Left lobe of liver (tissue), 2 donors: Measurements from ENCODE around the gene MCAM. TPM values are rescaled to one million over a fixed set of nuclear protein-coding genes. Genes with fewer than 3 reads are reported as not detected.
A peak's percentile ranks its signal among the peaks of the same experiment; 100 is the strongest.

Experiments
- ATAC-seq: fragments of 200-7000 bp; cut with Tn5 transposase; one replicate; pipeline ENCODE4 v1.9.1; 2020; ENCODE audit warnings: mild to moderate bottlenecking, moderate library complexity
- DNase-seq: peaks from one replicate; pipeline ENCODE4 v3.0.0-alpha.2; 2020; ENCODE audit warnings: low spot score
- total RNA-seq: library from RNA; stranded (reverse); gene quantifications from one replicate; pipeline ENCODE4 v1.2.1, GENCODE V29; 2021
- donor health status: DM: no; HTN: no; CAD: no; lungs with moderate emphysema.
- donor health status: DM: no; HTN: yes; CAD: no.

Gene MCAM
- total RNA-seq, 1 donor from 2014 or later = 1.5 TPM

- ATAC-seq = no peak
- DNase-seq = no peak
Measured at GRCh38 chr11:119309953-119310681, 6.8 kb downstream of the MCAM start.

- DNase-seq (no peak), ATAC-seq (no peak)
Measured at GRCh38 chr11:119309411-119309810, 7.5 kb downstream of the MCAM start.

GRCh38 chr11:119307974-119308373, 9.0 kb downstream of the MCAM start:
- no peak for DNase-seq

GRCh38 chr11:119307219-119307618, 9.7 kb downstream of the MCAM start:
- DNase-seq (no peak), ATAC-seq (peak; percentile 39)

More at GRCh38 chr11:119307974-119308373, 9.0 kb downstream of the MCAM start:
- no peak for ATAC-seq

GRCh38 chr11:119306373-119306890, 10.5 kb downstream of the MCAM start:
- ATAC-seq (peak; percentile 56), DNase-seq (no peak)

GRCh38 chr11:119305556-119306372, 11.2 kb downstream of the MCAM start:
- ATAC-seq (no peak), DNase-seq (no peak)

GRCh38 chr11:119303227-119303718, 13.7 kb downstream of the MCAM start:
- DNase-seq = no peak
- ATAC-seq = peak; percentile 41

GRCh38 chr11:119300198-119300964, 16.5 kb downstream of the MCAM start:
- ATAC-seq (no peak), DNase-seq (no peak)

- ATAC-seq = no peak
- DNase-seq = no peak
Measured at GRCh38 chr11:119299416-119299815, 17.5 kb downstream of the MCAM start.

- DNase-seq (no peak), ATAC-seq (peak; percentile 54)
Measured at GRCh38 chr11:119298726-119299125, 18.2 kb downstream of the MCAM start.

GRCh38 chr11:119297938-119298337, 19.0 kb downstream of the MCAM start:
- DNase-seq (no peak), ATAC-seq (peak; percentile 81)

- no peak for ATAC-seq
Measured at GRCh38 chr11:119295178-119295577, 21.8 kb downstream of the MCAM start.

GRCh38 chr11:119293461-119293860, 23.5 kb downstream of the MCAM start:
- DNase-seq = no peak
- ATAC-seq = no peak

More at GRCh38 chr11:119295178-119295577, 21.8 kb downstream of the MCAM start:
- DNase-seq = no peak

- ATAC-seq (no peak), DNase-seq (no peak)
Measured at GRCh38 chr11:119290894-119291497, 25.9 kb downstream of the MCAM start.

- DNase-seq = no peak
- ATAC-seq = no peak
Measured at GRCh38 chr11:119288219-119288618, 28.7 kb downstream of the MCAM start.

- DNase-seq (no peak), ATAC-seq (no peak)
Measured at GRCh38 chr11:119285431-119285830, 31.5 kb downstream of the MCAM start.

- ATAC-seq = peak; percentile 94
Measured at GRCh38 chr11:119284344-119285157, 32.4 kb downstream of the MCAM start.

GRCh38 chr11:119282495-119282894, 34.4 kb downstream of the MCAM start:
- no peak for ATAC-seq
- DNase-seq = no peak

More at GRCh38 chr11:119284344-119285157, 32.4 kb downstream of the MCAM start:
- DNase-seq = no peak

- ATAC-seq = no peak
Measured at GRCh38 chr11:119277660-119278059, 39.3 kb downstream of the MCAM start.

GRCh38 chr11:119273721-119274120, 43.2 kb downstream of the MCAM start:
- DNase-seq (no peak), ATAC-seq (peak; percentile 76)

More at GRCh38 chr11:119277660-119278059, 39.3 kb downstream of the MCAM start:
- DNase-seq = no peak
